ENCODE data around the gene RFWD3. TPM values are rescaled to one million over a fixed set of nuclear protein-coding genes. Genes with fewer than 3 reads are reported as not detected.

Gene RFWD3
- total and polyA plus RNA-seq, 8 donors: 4.1 to 65.6 (median 12.5) TPM

- H3K36me3 ChIP-seq: peaks cover 41 to 80% (median 70%) of the 10 kb centered on the region in 4 donors
- peak in 1 of 2 donors; percentile 10 for DNase-seq
- H3K4me1 ChIP-seq: no peaks in the 10 kb centered on the region
- no peak overlapping the region for H3K4me3 ChIP-seq
- H3K27me3 ChIP-seq: no peaks in the 10 kb centered on the region
- H3K27ac ChIP-seq: no peak overlapping the region
- WGBS, 5 donors: 93 to 98% (median 95%) methylated on average over 4 of the region's 4 CpGs
- no peak for TF ChIP-seq CTCF (IDR thresholded peaks at IDR 0.05)
- no peak for TF ChIP-seq POLR2AphosphoS5 (IDR thresholded peaks at IDR 0.05)
- no peak for TF ChIP-seq EP300 (IDR thresholded peaks at IDR 0.05)
- TF ChIP-seq POLR2A (IDR thresholded peaks at IDR 0.05): no peak
- H3K9me3 ChIP-seq: no peaks in the 10 kb centered on the region
- intact Hi-C loops (cut with DNase I; ENCODE audit: low total_unique reads): no loop called here
Measured at GRCh38 chr16:74622005-74622404, 44.7 kb downstream of the RFWD3 start.

GRCh38 chr16:74617206-74617788 is 49.4 kb downstream of the RFWD3 start:
- Histone ChIP-seq H3K27ac (no peak overlapping the region), H3K36me3 (peaks cover 11 to 33% (median 22%) of the 10 kb centered on the region in 4 donors), H3K27me3 (no peaks in the 10 kb centered on the region), H3K9me3 (no peaks in the 10 kb centered on the region), H3K4me3 (no peak overlapping the region), H3K4me1 (no peaks in the 10 kb centered on the region)
- 71 to 92% (median 89%) methylated on average over 1 of the region's 1 CpG for WGBS, 5 donors
- intact Hi-C loops (cut with DNase I; ENCODE audit: low total_unique reads): no loop called here
- DNase-seq: no peak
- no peak for TF ChIP-seq EP300 (IDR thresholded peaks at IDR 0.05)
- TF ChIP-seq POLR2A (IDR thresholded peaks at IDR 0.05): no peak
- no peak for TF ChIP-seq CTCF (IDR thresholded peaks at IDR 0.05)

GRCh38 chr16:74611721-74612120 is 55.0 kb downstream of the RFWD3 start:
- no peak for DNase-seq
- Histone ChIP-seq H3K4me3 (no peak overlapping the region), H3K4me1 (peaks cover 0 to 9% (median 7%) of the 10 kb centered on the region in 4 donors), H3K9me3 (no peaks in the 10 kb centered on the region), H3K36me3 (no peaks in the 10 kb centered on the region), H3K27me3 (no peaks in the 10 kb centered on the region), H3K27ac (no peak overlapping the region)
- intact Hi-C loops (cut with DNase I; ENCODE audit: low total_unique reads): no loop called here
- TF ChIP-seq POLR2AphosphoS5 (IDR thresholded peaks at IDR 0.05): no peak
- TF ChIP-seq EP300 (IDR thresholded peaks at IDR 0.05): no peak
- no peak for TF ChIP-seq POLR2A (IDR thresholded peaks at IDR 0.05)
- no peak for TF ChIP-seq CTCF (IDR thresholded peaks at IDR 0.05)
- WGBS, 5 donors: 48 to 71% (median 63%) methylated on average over 1 of the region's 1 CpG

- intact Hi-C loops (cut with DNase I; ENCODE audit: low total_unique reads): no loop called here
- WGBS, 5 donors: 70 to 84% (median 71%) methylated on average over 6 of the region's 6 CpGs
- H3K36me3 ChIP-seq: no peaks in the 10 kb centered on the region
- H3K4me1 ChIP-seq: peaks cover 19 to 29% (median 26%) of the 10 kb centered on the region in 4 donors
- H3K27ac ChIP-seq: no peak overlapping the region
- no peak for TF ChIP-seq CTCF (IDR thresholded peaks at IDR 0.05)
- TF ChIP-seq POLR2AphosphoS5 (IDR thresholded peaks at IDR 0.05): no peak
- no peak for TF ChIP-seq POLR2A (IDR thresholded peaks at IDR 0.05)
- no peak for TF ChIP-seq EP300 (IDR thresholded peaks at IDR 0.05)
- no peaks in the 10 kb centered on the region for H3K27me3 ChIP-seq
- no peak overlapping the region for H3K4me3 ChIP-seq
- no peaks in the 10 kb centered on the region for H3K9me3 ChIP-seq
- DNase-seq: no peak
Measured at GRCh38 chr16:74608944-74609343, 57.7 kb downstream of the RFWD3 start.

All from stomach (tissue), 9 donors.